Activated CD4-positive, alpha-beta T cell treated with anti-CD3 and anti-CD28 coated beads, Interleukin-2, amount 50 U/mL, for 16 hours (primary cell): ENCODE data around the gene GRHL3.

Experiments used
- DNase-seq: peaks from one replicate; pipeline ENCODE4 v3.0.0-alpha.2; 2020

Gene GRHL3

GRCh38 chr1:24379733-24380315 is 60.7 kb downstream of the GRHL3 start:
- no peak for DNase-seq

- no peak for DNase-seq
Measured at GRCh38 chr1:24380508-24380907, 61.4 kb downstream of the GRHL3 start.

- no peak for DNase-seq
Measured at GRCh38 chr1:24381256-24381655, 62.1 kb downstream of the GRHL3 start.

- no peak for DNase-seq
Measured at GRCh38 chr1:24382165-24382577, 63.0 kb downstream of the GRHL3 start.

- DNase-seq: no peak
Measured at GRCh38 chr1:24383381-24383940, 64.3 kb downstream of the GRHL3 start.

GRCh38 chr1:24384251-24385090 is 65.3 kb downstream of the GRHL3 start:
- peak; percentile 76 for DNase-seq

GRCh38 chr1:24385160-24385940 is 66.2 kb downstream of the GRHL3 start:
- peak; percentile 54 for DNase-seq

- DNase-seq: no peak
Measured at GRCh38 chr1:24386241-24386640, 67.1 kb downstream of the GRHL3 start.

GRCh38 chr1:24386931-24387330 is 67.8 kb downstream of the GRHL3 start:
- DNase-seq: no peak

GRCh38 chr1:24387636-24388175 is 68.5 kb downstream of the GRHL3 start:
- no peak for DNase-seq

GRCh38 chr1:24388331-24388885 is 69.3 kb downstream of the GRHL3 start:
- DNase-seq: no peak

GRCh38 chr1:24389231-24389678 is 70.1 kb downstream of the GRHL3 start:
- DNase-seq: no peak

- peak; percentile 83 for DNase-seq
Measured at GRCh38 chr1:24390924-24391782, 72.0 kb downstream of the GRHL3 start.

- peak; percentile 76 for DNase-seq
Measured at GRCh38 chr1:24391882-24392603, 72.9 kb downstream of the GRHL3 start.

GRCh38 chr1:24392604-24392946 is 73.4 kb downstream of the GRHL3 start:
- no peak for DNase-seq

GRCh38 chr1:24392982-24393650 is 74.0 kb downstream of the GRHL3 start:
- no peak for DNase-seq

GRCh38 chr1:24393892-24394291 is 74.7 kb downstream of the GRHL3 start:
- no peak for DNase-seq

- DNase-seq: no peak
Measured at GRCh38 chr1:24400065-24400464, 80.9 kb downstream of the GRHL3 start.

- no peak for DNase-seq
Measured at GRCh38 chr1:24403806-24404205, 84.6 kb downstream of the GRHL3 start.
